A549 (cell line): ENCODE measurements around the gene TREX2. TPM values are rescaled to one million over a fixed set of nuclear protein-coding genes. Genes with fewer than 3 reads are reported as not detected.

Experiments
- ATAC-seq, 2 experiments: fragments of 200-7000 bp in 1 of 2; fragments of >200 bp in 1 of 2; cut with Nextera tagmentation in 1 of 2; cut with Tn5 transposase in 1 of 2; 3 replicates each; pipeline versions ENCODE4 v1.8.0 to v1.9.1; 2018 to 2020; ENCODE audit warnings: mild to moderate bottlenecking in 1 of 2, moderate library complexity in 1 of 2
- CTCF ChIA-PET: fragments of 300-600 bp; sonication (Branson Sonifier 250); formaldehyde crosslinking; extraction: SDS; loops from one replicate; lab custom pipeline; 2021; ENCODE audit warnings: antibody characterized with exemption, inconsistent platforms; lab: Yijun Ruan, JAX
- POLR2A ChIA-PET: fragments of 350-600 bp; formaldehyde crosslinking; extraction: SDS; loops from one replicate; lab custom pipeline; 2021; ENCODE audit warnings: antibody characterized with exemption, inconsistent platforms; lab: Yijun Ruan, JAX
- DNase-seq, 2 experiments: peaks; one replicate each; pipeline versions ENCODE4 v3.0.0 to v3.0.0-alpha.2; 2011 to 2016; ENCODE audit warnings: low read depth in 1 of 2, low spot score in 1 of 2
- FAIRE-seq: peaks from 2 replicates; lab custom pipeline; 2011; peaks lifted over from hg19 to GRCh38; lab: Jason Lieb, UNC
- H3K27ac ChIP-seq, 2 experiments: fragments of >200 bp; sonication (Bioruptor Twin); formaldehyde crosslinking; 3 replicates each; pipeline ENCODE4 v1.5.1; 2016 to 2017
- H3K4me1 ChIP-seq: fragments of >200 bp; sonication (Bioruptor Twin); formaldehyde crosslinking; 3 replicates; pipeline ENCODE4 v1.6.1; 2016
- H3K4me2 ChIP-seq: fragments of >200 bp; sonication (Bioruptor Twin); formaldehyde crosslinking; 3 replicates; pipeline ENCODE4 v1.6.1; 2016
- H3K4me3 ChIP-seq: fragments of >200 bp; sonication (Bioruptor Twin); formaldehyde crosslinking; 3 replicates; pipeline ENCODE4 v1.5.1; 2016
- H3K9me3 ChIP-seq: fragments of >200 bp; sonication (Bioruptor Twin); formaldehyde crosslinking; 3 replicates; pipeline ENCODE4 v1.6.1; 2016
- BHLHE40 ChIP-seq: IDR thresholded peaks from 2 replicates; pipeline ENCODE4 v1.6.1; 2012; ENCODE audit warnings: low read depth, low read length, inconsistent platforms
- CBX8 ChIP-seq: fragments of 200-600 bp; sonication (generic); IDR thresholded peaks from 2 replicates; pipeline ENCODE4 v1.6.1; 2016
- CHD4 ChIP-seq: fragments of 200-600 bp; sonication (generic); IDR thresholded peaks from 2 replicates; pipeline ENCODE4 v1.6.1; 2016; ENCODE audit warnings: antibody characterized with exemption, mild to moderate bottlenecking, borderline replicate concordance
- E2F6 ChIP-seq: IDR thresholded peaks from 2 replicates; pipeline ENCODE4 v1.6.1; 2012; ENCODE audit warnings: low read depth, borderline replicate concordance
- EHF ChIP-seq: fragments of 250-450 bp; sonication (Bioruptor Pico); IDR thresholded peaks from 2 replicates; pipeline ENCODE4 v1.5.0; 2020; ENCODE audit warnings: mild to moderate bottlenecking
- ELK1 ChIP-seq: fragments of 150-350 bp; IDR thresholded peaks from 2 replicates; pipeline ENCODE4 v1.6.1; 2014; ENCODE audit warnings: low read depth, mild to moderate bottlenecking, low read length
- ESRRA ChIP-seq: fragments of 150-350 bp; IDR thresholded peaks from 2 replicates; pipeline ENCODE4 v1.6.1; 2014; ENCODE audit warnings: mild to moderate bottlenecking, low read length, borderline replicate concordance
- FOSL2 ChIP-seq, 2 experiments: fragments of 450-650 bp in 1 of 2; fragments of >200 bp in 1 of 2; sonication (Bioruptor Twin) in 1 of 2; formaldehyde crosslinking; IDR thresholded peaks; 2 replicates each; pipeline versions ENCODE4 v1.5.0 to v1.6.1; 2016 to 2020; ENCODE audit warnings: mild to moderate bottlenecking in 1 of 2, moderate library complexity in 1 of 2
- GATA3 ChIP-seq: IDR thresholded peaks from 2 replicates; pipeline ENCODE4 v1.6.1; 2012; ENCODE audit warnings: borderline replicate concordance
- HDAC2 ChIP-seq: fragments of 200-600 bp; sonication (generic); IDR thresholded peaks from 2 replicates; pipeline ENCODE4 v1.6.1; 2016
- HES2 ChIP-seq: fragments of >200 bp; sonication (Bioruptor Twin); formaldehyde crosslinking; IDR thresholded peaks from 2 replicates; pipeline ENCODE4 v1.6.1; 2016
- HMGXB4 ChIP-seq: fragments of 250-450 bp; sonication (Bioruptor Pico); IDR thresholded peaks from 2 replicates; pipeline ENCODE4 v1.5.0; 2021; ENCODE audit warnings: mild to moderate bottlenecking, moderate library complexity, borderline replicate concordance
- HOXB13 ChIP-seq: fragments of 250-450 bp; sonication (Bioruptor Pico); IDR thresholded peaks from 2 replicates; pipeline ENCODE4 v1.5.0; 2020; ENCODE audit warnings: low read depth, mild to moderate bottlenecking, moderate library complexity
- JUNB ChIP-seq: fragments of >200 bp; sonication (Bioruptor Twin); formaldehyde crosslinking; IDR thresholded peaks from 2 replicates; pipeline ENCODE4 v1.6.1; 2016
- KDM1A ChIP-seq: fragments of 200-600 bp; sonication (generic); IDR thresholded peaks from 2 replicates; pipeline ENCODE4 v1.6.1; 2016; ENCODE audit warnings: low read depth, mild to moderate bottlenecking
- NR3C1 ChIP-seq: fragments of >200 bp; sonication (Bioruptor Twin); formaldehyde crosslinking; IDR thresholded peaks from 3 replicates; pipeline ENCODE4 v1.6.1; 2017
- POLR2A ChIP-seq: IDR thresholded peaks from 2 replicates; pipeline ENCODE4 v1.6.1; 2012; ENCODE audit warnings: mild to moderate bottlenecking, low read length
- RAD21 ChIP-seq, 2 experiments: fragments of >200 bp in 1 of 2; sonication (Bioruptor Twin) in 1 of 2; formaldehyde crosslinking in 1 of 2; IDR thresholded peaks in 1 of 2; conservative IDR thresholded peaks in 1 of 2; 2 replicates in 1 of 2; 3 replicates in 1 of 2; pipeline ENCODE4 v1.6.1; 2012 to 2018; ENCODE audit warnings: inconsistent platforms in 1 of 2
- RFX5 ChIP-seq: fragments of 450-650 bp; IDR thresholded peaks from 2 replicates; pipeline ENCODE4 v1.7.1; 2014; ENCODE audit warnings: antibody characterized with exemption, mild to moderate bottlenecking, moderate library complexity
- SREBF2 ChIP-seq: fragments of 450-650 bp; IDR thresholded peaks from 2 replicates; pipeline ENCODE4 v1.6.1; 2014; ENCODE audit warnings: mild to moderate bottlenecking, moderate library complexity
- ZC3H11A ChIP-seq: fragments of 450-650 bp; IDR thresholded peaks from 2 replicates; pipeline ENCODE4 v1.6.1; 2014; ENCODE audit warnings: antibody characterized with exemption, mild to moderate bottlenecking
- WGBS: methylation state at CpG from one replicate; pipeline ENCODE4 v1.1.6; 2017; ENCODE audit errors: missing lambda C conversion rate; 5-methylcytosine and 5-hydroxymethylcytosine counted together
- polyA plus RNA-seq, 4 experiments: library from polyadenylated mRNA; depleted of rRNA in 3 of 4; stranded (reverse); fragments of >200 nt; fragmentation: RNase III in 1 of 4; extraction: RNeasy Plus Mini Kit Qiagen cat#74134 plus additional on column Dnase treatment in 1 of 4; gene quantifications; 2 replicates in 3 of 4; 3 replicates in 1 of 4; pipeline ENCODE4 v1.2.3, GENCODE V29; 2011 to 2017

The TREX2 gene
- polyA plus RNA-seq, 2 of the 4 experiments (the other 2 are of a cell fraction) = 0.27 to 0.99 TPM

GRCh38 chrX:153420851-153421599, 24.8 kb downstream of the TREX2 start (continued):
- TF ChIP-seq HMGXB4 (CRISPR knock-in tag) (no peak), KDM1A (no peak), RFX5 (no peak)

- DNase-seq (no peak), ATAC-seq (no peak), FAIRE-seq (no peak)
- TF ChIP-seq E2F6 = no peak
- no peak for TF ChIP-seq POLR2A
- no peak for TF ChIP-seq RFX5
- no peak for TF ChIP-seq HES2
- no peak for TF ChIP-seq CBX8
- TF ChIP-seq ZC3H11A = no peak
- TF ChIP-seq GATA3 = no peak
- TF ChIP-seq NR3C1 = no peak
- no peak for TF ChIP-seq ESRRA
- TF ChIP-seq ELK1 = no peak
- no peak for TF ChIP-seq HOXB13 (CRISPR knock-in tag)
- TF ChIP-seq JUNB = no peak
- Histone ChIP-seq H3K27ac (no peak overlapping the region), H3K4me1 (no peaks in the 10 kb centered on the region), H3K4me2 (no peak overlapping the region), H3K9me3 (no peaks in the 10 kb centered on the region), H3K4me3 (no peak overlapping the region)
- CTCF ChIA-PET = no interaction called here
- 63% methylated on average over 8 of the region's 8 CpGs for WGBS
- POLR2A ChIA-PET = no interaction called here
These were observed 28.2 kb downstream of the TREX2 start for GRCh38 chrX:153417637-153418036.

GRCh38 chrX:153416781-153417450, 28.9 kb downstream of the TREX2 start:
- H3K9me3 ChIP-seq = no peaks in the 10 kb centered on the region
- 54% methylated on average over 11 of the region's 12 CpGs for WGBS
- POLR2A ChIA-PET = no interaction called here

GRCh38 chrX:153414856-153415510, 30.9 kb downstream of the TREX2 start:
- no peak for DNase-seq
- CTCF ChIA-PET = interaction anchor here (1.2 to 1.7 kb wide), 2 partner anchors 24 to 383 kb away, joined by 4 to 5 read pairs; no protein-coding TSS in a partner anchor
- TF ChIP-seq ELK1 (no peak), CHD4 (no peak), EHF (CRISPR knock-in tag) (no peak), SREBF2 (no peak), RAD21 (conservative IDR thresholded peaks at IDR 0.05 in 1 of 2, IDR thresholded peaks at IDR 0.05 in 1 of 2) (no peak), HDAC2 (no peak), FOSL2 (IDR thresholded peaks at IDR 0.05) (no peak), FOSL2 (CRISPR knock-in tag; IDR thresholded peaks at IDR 0.05) (no peak), BHLHE40 (no peak)
- H3K4me1 ChIP-seq = no peaks in the 10 kb centered on the region
- no peak overlapping the region for H3K27ac ChIP-seq
- no peaks in the 10 kb centered on the region for H3K9me3 ChIP-seq
- H3K4me3 ChIP-seq = no peak overlapping the region
- POLR2A ChIA-PET = no interaction called here
- no peak for ATAC-seq
- WGBS = 50% methylated on average over 9 of the region's 9 CpGs
- no peak for FAIRE-seq
- no peak overlapping the region for H3K4me2 ChIP-seq

More at GRCh38 chrX:153416781-153417450, 28.9 kb downstream of the TREX2 start:
- CTCF ChIA-PET = no interaction called here
- DNase-seq (no peak), FAIRE-seq (no peak), ATAC-seq (no peak)
- no peak for TF ChIP-seq CHD4
- TF ChIP-seq HOXB13 (CRISPR knock-in tag) = no peak
- H3K27ac ChIP-seq = no peak overlapping the region
- H3K4me2 ChIP-seq = no peak overlapping the region
- no peak overlapping the region for H3K4me3 ChIP-seq
- H3K4me1 ChIP-seq = no peaks in the 10 kb centered on the region
